Heart left ventricle (tissue), 16 donors: ENCODE data around the gene LLPH. TPM values are rescaled to one million over a fixed set of nuclear protein-coding genes. Genes with fewer than 3 reads are reported as not detected.

ENCODE experiments used
- ATAC-seq, 4 donors: fragments of 200-7000 bp; cut with Tn5 transposase; one replicate each; pipeline ENCODE4 v1.9.1; 2020 to 2022; ENCODE audit warnings: moderate library complexity in 4 of 4, mild to moderate bottlenecking in 3 of 4, moderate number of reproducible peaks in 1 of 4
- DNase-seq, 5 donors: peaks; one replicate each; pipeline ENCODE4 v3.0.0-alpha.2; 2020
- H3K27ac ChIP-seq, 12 donors: fragments of 200-600 bp; sonication (generic) in 4 of 12; one replicate each; pipeline versions ENCODE4 v1.5.0 to v1.8.0; 2016 to 2022; ENCODE audit warnings: mild to moderate bottlenecking in 2 of 12
- H3K27me3 ChIP-seq, 9 donors: fragments of 200-600 bp; sonication (generic) in 2 of 9; one replicate each; pipeline versions ENCODE4 v1.5.1 to v1.8.0; 2016 to 2022; ENCODE audit warnings: mild to moderate bottlenecking in 3 of 9
- H3K36me3 ChIP-seq, 9 donors: fragments of 200-600 bp; sonication (generic) in 2 of 9; one replicate each; pipeline versions ENCODE4 v1.5.0 to v1.8.0; 2018 to 2022; ENCODE audit warnings: mild to moderate bottlenecking in 2 of 9
- H3K4me1 ChIP-seq, 12 donors: fragments of 200-600 bp; sonication (generic) in 4 of 12; one replicate each; pipeline versions ENCODE4 v1.5.0 to v1.8.0; 2016 to 2022; ENCODE audit warnings: mild to moderate bottlenecking in 3 of 12
- H3K4me3 ChIP-seq, 12 donors: fragments of 200-600 bp; sonication (generic) in 4 of 12; one replicate each; pipeline versions ENCODE4 v1.5.0 to v1.8.0; 2017 to 2022; ENCODE audit warnings: mild to moderate bottlenecking in 9 of 12, moderate library complexity in 4 of 12
- H3K9me3 ChIP-seq, 12 donors: fragments of 200-600 bp; sonication (generic) in 4 of 12; one replicate each; pipeline versions ENCODE4 v1.5.0 to v1.8.0; 2016 to 2022; ENCODE audit warnings: mild to moderate bottlenecking in 1 of 12
- CTCF ChIP-seq, 12 donors: fragments of 200-600 bp; sonication (generic) in 4 of 12; IDR thresholded peaks; one replicate each; pipeline versions ENCODE4 v1.5.0 to v1.8.0; 2018 to 2022; ENCODE audit warnings: antibody characterized with exemption in 12 of 12, mild to moderate bottlenecking in 5 of 12
- POLR2A ChIP-seq, 2 donors: fragments of 450-650 bp; IDR thresholded peaks; one replicate each; pipeline ENCODE4 v1.6.1; 2017; ENCODE audit warnings: antibody characterized with exemption in 2 of 2, mild to moderate bottlenecking in 2 of 2, moderate library complexity in 2 of 2
- WGBS, 4 donors: extraction: QIAGEN DNeasy Blood & Tissue Kit in 2 of 4; methylation state at CpG; one replicate each; pipeline versions ENCODE4 v1.1.5 to v1.1.7; 2013 to 2018; 5-methylcytosine and 5-hydroxymethylcytosine counted together
- intact Hi-C, 10 donors: fragments of 100-400 bp; cut with DNase I; formaldehyde crosslinking; loops; one replicate each; pipeline versions ENCODE4 v1.11.1 to v1.14.2; 2022
- polyA plus RNA-seq, 2 donors: library from polyadenylated mRNA; stranded (reverse); fragments of 200-250 nt; gene quantifications; one replicate each; pipeline ENCODE4 v1.2.3, GENCODE V29; 2013
- total RNA-seq, 9 donors: library from RNA; depleted of rRNA in 2 of 9; stranded (reverse); fragments of >200 nt in 2 of 9; fragmentation: NEBNext Ultra II Directional in 3 of 9; extraction: Animal tissue kit (Norgen Biotek cat#: 25700) in 3 of 9; gene quantifications; one replicate each; pipeline versions ENCODE4 v1.1.0 to v1.2.4, GENCODE V29; 2016 to 2023
- donor health status: ischemic (EF 13 %, LVEDD 7.1; RV severe dilation, severe dysfunction).
- donor health status: healthy with polysubstance abuse.
- donor health status: DM: no; HTN: yes; CAD: no.
- donor health status: DM: no; HTN: no; CAD: no.
- donor health status: ischemic (EF 25% LVEDD 6.9; RV normal size, moderate dysfunction).
- donor health status: ischemic (EF 25% LVEDD 5.7; RV mildly dilated, moderate dysfunction).
- donor health status: healthy.
- donor health status: DM: yes; HTN: yes; CAD: no.
- donor health status: ischemic (EF 35%, LVEDD 5.7; RV mildly dilated, moderate dysfunction).
- donor health status: nonischemic (EF 11% LVEDD 7.7; RV severe dilation, severe dysfunction).
- donor health status: DM: yes; HTN: yes; CAD: no.
- donor health status: PGD.
- donor health status: ischemic (EF 29% LVEDD 5.4; RV normal size, mild dysfunction).
- donor health status: nonischemic (EF 23%, LVEDD 6.1; RV moderate dilation, normal function).

LLPH gene
- total and polyA plus RNA-seq, 11 donors: 5.0 to 49.1 (median 18.3) TPM

DNA sequence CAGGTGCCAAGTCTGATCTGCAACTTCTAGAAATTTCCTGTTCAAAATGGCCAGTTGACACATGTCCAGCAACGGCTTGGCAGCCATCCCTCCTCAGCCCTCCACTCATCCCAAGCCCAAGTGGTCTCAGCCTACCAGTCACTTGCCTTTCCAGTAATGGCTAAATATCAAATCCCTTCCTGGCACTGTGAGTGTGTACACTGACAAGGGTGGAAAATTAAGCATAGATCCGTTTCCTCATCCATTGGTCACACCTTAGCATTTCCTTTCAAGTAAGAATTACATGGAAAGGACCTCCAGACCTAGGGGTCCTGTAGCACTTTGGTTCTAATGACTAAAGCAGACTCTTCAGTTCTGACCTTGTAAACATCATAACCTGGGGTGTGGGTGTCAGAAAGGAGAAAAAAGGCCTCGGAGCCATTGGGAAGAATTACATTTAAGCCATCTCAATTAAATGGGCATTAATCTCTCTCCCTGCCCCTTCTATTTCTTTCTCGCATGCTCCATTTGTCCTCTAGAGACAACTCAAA, 15.4 kb downstream of the LLPH start:
- DNase-seq (no peak), ATAC-seq (peak in 1 of 4 donors; percentile 32)
- Histone ChIP-seq H3K9me3 (no peaks in the 10 kb centered on the region), H3K4me3 (no peak overlapping the region), H3K36me3 (peaks cover 0 to 5% (median 0%) of the 10 kb centered on the region in 9 donors), H3K27ac (no peak overlapping the region), H3K27me3 (no peaks in the 10 kb centered on the region), H3K4me1 (no peaks in the 10 kb centered on the region)
- 61 to 74% (median 61%) methylated on average over 4 of the region's 4 CpGs for WGBS, 4 donors
- intact Hi-C loops: loop anchor here in 1 of 10 donors (10.0 kb wide), 1 partner anchor 1220 kb away; no protein-coding TSS in a partner anchor
- no peak for TF ChIP-seq POLR2A (IDR thresholded peaks at IDR 0.05)

DNA sequence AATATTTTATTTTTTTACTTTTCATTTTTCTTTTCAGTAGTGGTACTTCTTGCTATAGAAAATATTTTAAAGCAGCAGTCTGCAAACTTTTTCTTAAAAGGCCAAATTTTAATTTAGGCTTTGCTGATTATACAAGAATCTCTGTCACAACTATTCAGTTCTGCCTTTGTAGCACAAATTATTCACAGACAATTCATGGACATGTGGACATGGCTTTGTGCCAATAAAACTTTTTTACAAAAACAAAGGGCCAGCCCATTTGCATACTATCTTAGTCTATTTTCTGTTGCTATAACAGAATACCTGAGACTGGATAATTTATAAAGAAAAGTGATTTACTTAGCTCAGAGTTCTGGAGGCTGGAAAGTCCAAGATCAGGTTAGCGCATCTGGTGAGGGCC, 17.1 kb downstream of the LLPH start:
- DNase-seq: no peak
- TF ChIP-seq CTCF (IDR thresholded peaks at IDR 0.05) (no peak), POLR2A (IDR thresholded peaks at IDR 0.05) (no peak)
- WGBS, 4 donors: 95 to 100% (median 99%) methylated on average over 1 of the region's 1 CpG
- intact Hi-C loops: loop anchor here in 1 of 10 donors (10.0 kb wide), 1 partner anchor 1219 kb away; no protein-coding TSS in a partner anchor
- Histone ChIP-seq H3K27me3 (no peaks in the 10 kb centered on the region), H3K27ac (no peak overlapping the region), H3K4me3 (no peak overlapping the region), H3K9me3 (no peaks in the 10 kb centered on the region), H3K4me1 (no peaks in the 10 kb centered on the region), H3K36me3 (peaks cover 0 to 2% (median 0%) of the 10 kb centered on the region in 9 donors)
- no peak for ATAC-seq

DNA sequence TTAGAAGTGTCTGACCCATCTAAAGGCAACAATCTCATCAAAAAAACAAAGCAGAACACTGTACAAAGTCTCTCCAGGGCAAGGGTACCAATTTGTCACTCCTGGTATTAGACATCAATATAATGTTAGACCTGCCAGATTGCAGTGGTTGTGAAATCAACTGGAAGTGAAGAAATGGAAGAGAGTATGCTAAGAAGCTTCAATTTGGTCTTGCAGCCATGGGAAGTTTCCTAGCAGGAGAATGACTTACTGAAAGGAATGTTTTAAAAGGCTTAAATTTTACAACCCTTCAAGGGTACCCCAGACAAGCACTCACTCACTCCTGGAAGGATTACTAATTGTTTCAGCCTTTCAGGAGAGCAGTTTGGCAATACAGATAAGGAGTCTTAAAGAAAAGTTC, 18.9 kb downstream of the LLPH start:
- no peaks in the 10 kb centered on the region for H3K9me3 ChIP-seq
- H3K27ac ChIP-seq: no peak overlapping the region
- intact Hi-C loops: loop anchor here in 1 of 10 donors (10.0 kb wide), 1 partner anchor 1217 kb away; no protein-coding TSS in a partner anchor
- TF ChIP-seq POLR2A (IDR thresholded peaks at IDR 0.05): no peak
- TF ChIP-seq CTCF (IDR thresholded peaks at IDR 0.05): no peak
- DNase-seq (no peak), ATAC-seq (no peak)
- no peaks in the 10 kb centered on the region for H3K36me3 ChIP-seq
- no peak overlapping the region for H3K4me3 ChIP-seq
- peaks cover 0 to 6% (median 0%) of the 10 kb centered on the region in 12 donors for H3K4me1 ChIP-seq
- H3K27me3 ChIP-seq: no peaks in the 10 kb centered on the region

DNA sequence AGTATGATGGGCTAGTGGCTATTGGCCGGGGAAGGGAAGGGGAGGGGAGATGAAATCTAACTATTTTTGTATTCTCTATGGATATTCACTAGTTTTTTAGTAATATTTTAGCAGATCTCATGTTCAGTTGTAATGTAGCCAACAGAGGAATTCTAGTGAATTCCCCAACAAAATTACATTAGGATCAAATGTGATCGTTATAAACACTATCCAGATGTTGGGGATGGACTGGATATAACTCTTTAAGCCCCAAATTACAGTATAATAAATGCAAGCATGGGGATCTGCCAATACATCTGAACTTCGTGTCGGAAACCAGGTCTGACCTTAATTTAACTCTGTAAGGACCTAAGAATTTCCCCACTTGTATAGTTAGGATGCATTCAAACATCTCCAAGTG, 21.5 kb downstream of the LLPH start:
- no peak for TF ChIP-seq POLR2A (IDR thresholded peaks at IDR 0.05)
- no peak for TF ChIP-seq CTCF (IDR thresholded peaks at IDR 0.05)
- no peaks in the 10 kb centered on the region for H3K9me3 ChIP-seq
- intact Hi-C loops: loop anchor here in 7 of 10 donors (5.0 to 10.0 kb wide), 2 partner anchors 804 to 1217 kb away; no protein-coding TSS in a partner anchor

More for the DNA sequence above, 21.5 kb downstream of the LLPH start:
- Histone ChIP-seq H3K4me3 (no peak overlapping the region), H3K36me3 (no peaks in the 10 kb centered on the region), H3K4me1 (peaks cover 0 to 6% (median 0%) of the 10 kb centered on the region in 12 donors), H3K27me3 (no peaks in the 10 kb centered on the region), H3K27ac (no peak overlapping the region)
- WGBS, 4 donors: 81 to 89% (median 86%) methylated on average over 4 of the region's 4 CpGs
- no peak for ATAC-seq
- DNase-seq: no peak
